ENCODE measurements around the gene KSR2. TPM values are rescaled to one million over a fixed set of nuclear protein-coding genes. Genes with fewer than 3 reads are reported as not detected.

The KSR2 gene
- total and polyA plus RNA-seq, 2 of the 4 experiments (the other 2 are of a cell fraction): not detected

DNA sequence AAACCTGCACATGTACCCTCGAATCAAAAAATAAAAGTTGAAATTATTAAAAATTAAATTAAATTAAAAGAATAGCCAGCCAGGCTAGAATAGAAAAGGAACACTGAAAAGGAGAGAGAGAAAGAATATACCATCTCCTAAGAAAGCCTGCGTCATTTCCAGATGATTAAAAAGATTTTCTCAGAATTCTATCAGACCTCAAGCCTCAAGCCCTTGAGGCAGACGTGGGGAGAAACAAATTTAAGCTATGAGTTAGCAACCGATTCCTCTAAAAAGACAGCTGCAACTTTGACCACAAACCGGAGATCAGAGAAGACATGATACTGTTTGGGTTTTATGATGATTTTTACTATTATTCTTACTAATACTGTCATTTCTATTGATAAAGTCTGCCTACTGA lies 138.3 kb downstream of the KSR2 start:
- no peak overlapping the region for H2BK5ac ChIP-seq (ENCODE audit: low read depth, low read length, poor library complexity, severe bottlenecking)
- no peak overlapping the region for H2AK5ac ChIP-seq (ENCODE audit: low read depth, low read length)
- no peak overlapping the region for H3K9ac ChIP-seq (ENCODE audit: low read depth, low read length)
- TF ChIP-seq MXI1 (IDR thresholded peaks at IDR 0.05; ENCODE audit: borderline replicate concordance, low read depth, low read length) (no peak), CHD1 (IDR thresholded peaks at IDR 0.05; ENCODE audit: low read depth, low read length) (no peak), BHLHE40 (IDR thresholded peaks at IDR 0.05; ENCODE audit: low read depth, low read length) (no peak), FOS (IDR thresholded peaks at IDR 0.05; ENCODE audit: low read depth, low read length) (no peak), RAD21 (IDR thresholded peaks at IDR 0.05; ENCODE audit: low read length) (no peak), CEBPB (IDR thresholded peaks at IDR 0.05; ENCODE audit: low read depth, low read length) (no peak), MAZ (IDR thresholded peaks at IDR 0.05; ENCODE audit: borderline replicate concordance, low read depth, low read length) (no peak), RCOR1 (IDR thresholded peaks at IDR 0.05; ENCODE audit: insufficient replicate concordance, low read length) (no peak)
- TF ChIP-seq, protein P1, sequence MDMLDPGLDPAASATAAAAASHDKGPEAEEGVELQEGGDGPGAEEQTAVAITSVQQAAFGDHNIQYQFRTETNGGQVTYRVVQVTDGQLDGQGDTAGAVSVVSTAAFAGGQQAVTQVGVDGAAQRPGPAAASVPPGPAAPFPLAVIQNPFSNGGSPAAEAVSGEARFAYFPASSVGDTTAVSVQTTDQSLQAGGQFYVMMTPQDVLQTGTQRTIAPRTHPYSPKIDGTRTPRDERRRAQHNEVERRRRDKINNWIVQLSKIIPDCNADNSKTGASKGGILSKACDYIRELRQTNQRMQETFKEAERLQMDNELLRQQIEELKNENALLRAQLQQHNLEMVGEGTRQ (IDR thresholded peaks at IDR 0.05; ENCODE audit: low read depth, low read length): no peak
- TF ChIP-seq, protein P2, sequence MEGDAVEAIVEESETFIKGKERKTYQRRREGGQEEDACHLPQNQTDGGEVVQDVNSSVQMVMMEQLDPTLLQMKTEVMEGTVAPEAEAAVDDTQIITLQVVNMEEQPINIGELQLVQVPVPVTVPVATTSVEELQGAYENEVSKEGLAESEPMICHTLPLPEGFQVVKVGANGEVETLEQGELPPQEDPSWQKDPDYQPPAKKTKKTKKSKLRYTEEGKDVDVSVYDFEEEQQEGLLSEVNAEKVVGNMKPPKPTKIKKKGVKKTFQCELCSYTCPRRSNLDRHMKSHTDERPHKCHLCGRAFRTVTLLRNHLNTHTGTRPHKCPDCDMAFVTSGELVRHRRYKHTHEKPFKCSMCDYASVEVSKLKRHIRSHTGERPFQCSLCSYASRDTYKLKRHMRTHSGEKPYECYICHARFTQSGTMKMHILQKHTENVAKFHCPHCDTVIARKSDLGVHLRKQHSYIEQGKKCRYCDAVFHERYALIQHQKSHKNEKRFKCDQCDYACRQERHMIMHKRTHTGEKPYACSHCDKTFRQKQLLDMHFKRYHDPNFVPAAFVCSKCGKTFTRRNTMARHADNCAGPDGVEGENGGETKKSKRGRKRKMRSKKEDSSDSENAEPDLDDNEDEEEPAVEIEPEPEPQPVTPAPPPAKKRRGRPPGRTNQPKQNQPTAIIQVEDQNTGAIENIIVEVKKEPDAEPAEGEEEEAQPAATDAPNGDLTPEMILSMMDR (conservative IDR thresholded peaks at IDR 0.05; ENCODE audit: low read depth, low read length): no peak
- no peak overlapping the region for H2AK9ac ChIP-seq (replicated peaks; ENCODE audit: low read depth, low read length, poor library complexity)
- BruUV-seq (replicated peaks): no TSS peak
- no peak overlapping the region for H3K27ac ChIP-seq (ENCODE audit: insufficient read depth, low read length)
- no peaks in the 10 kb centered on the region for H3K4me1 ChIP-seq (ENCODE audit: control insufficient read depth, insufficient read depth, low read length)
- H3K56ac ChIP-seq (ENCODE audit: extremely low read depth, insufficient read depth, low read length): no peak overlapping the region
- H4K8ac ChIP-seq (ENCODE audit: low read depth in 2 of 2, low read length in 2 of 2): no peak overlapping the region
- no peak overlapping the region for H3K18ac ChIP-seq (ENCODE audit: low read depth, low read length)
- H4K20me1 ChIP-seq (ENCODE audit: insufficient read depth, low read length): no peaks in the 10 kb centered on the region
- H2AFZ ChIP-seq (replicated peaks; ENCODE audit: low read length, poor library complexity): no peak overlapping the region
- CTCF ChIA-PET: no interaction called here
- no peak overlapping the region for H4K91ac ChIP-seq (ENCODE audit: insufficient read depth, low read depth, low read length)
- no peak overlapping the region for H2BK20ac ChIP-seq (ENCODE audit: low read depth, low read length)
- H2BK15ac ChIP-seq (ENCODE audit: low read depth, low read length): no peak overlapping the region
- H3K79me1 ChIP-seq (ENCODE audit: low read depth in 1 of 2, low read length in 2 of 2): no peaks in the 10 kb centered on the region
- no peak overlapping the region for H2BK120ac ChIP-seq (ENCODE audit: low read depth, low read length)
- no CpG with 5 or more reads among the region's 5 CpGs for WGBS, 2 experiments (ENCODE audit: extremely low coverage in 2 of 2, insufficient read length in 1 of 2)
- in situ Hi-C loops (cut with MboI; ENCODE audit: low sequenced_read_pairs): loop anchor here (10.0 to 25.0 kb wide), 2 partner anchors 466 to 793 kb away; partner anchors contain the start of gene NOS1
- peaks cover 15% of the 10 kb centered on the region for H3K9me3 ChIP-seq (ENCODE audit: control insufficient read depth, insufficient read depth, low read length)
- no peak overlapping the region for H3K4me3 ChIP-seq (ENCODE audit: insufficient read depth, low read depth, low read length)
- DNase-seq (no peak), ATAC-seq (ENCODE audit: low read depth) (no peak)
- intact Hi-C loops (cut with micrococcal nuclease): no loop called here
- no peaks in the 10 kb centered on the region for H3K36me3 ChIP-seq (ENCODE audit: control insufficient read depth, insufficient read depth, low read length)
- dilution Hi-C loops (cut with HindIII; ENCODE audit: low sequenced_read_pairs, unreplicated experiment): no loop called here
- POLR2A ChIA-PET (ENCODE audit: unreplicated experiment): no interaction called here
- H4K5ac ChIP-seq (ENCODE audit: low read depth, low read length): no peak overlapping the region
- H3K4me2 ChIP-seq (ENCODE audit: low read depth, low read length): no peak overlapping the region
- H3K27me3 ChIP-seq (ENCODE audit: control insufficient read depth, insufficient read depth, low read length): no peaks in the 10 kb centered on the region
- no peak overlapping the region for H3K23ac ChIP-seq (ENCODE audit: low read depth, low read length)
- no peak overlapping the region for H3K4ac ChIP-seq (ENCODE audit: low read depth, low read length)
- no peaks in the 10 kb centered on the region for H3K9me1 ChIP-seq (ENCODE audit: insufficient read depth, low read length)
- no peak overlapping the region for H3K14ac ChIP-seq (replicated peaks; ENCODE audit: low read depth, low read length)

Data from IMR-90 (cell line).